Endothelial cell of umbilical vein (primary cell): ENCODE results near the gene CLTCL1.

Experiments used
- EZH2 ChIP-seq: IDR thresholded peaks from 2 replicates; pipeline ENCODE4 v1.6.1; 2012; ENCODE audit warnings: borderline replicate concordance, low read depth, mild to moderate bottlenecking, moderate library complexity, low read length, inconsistent platforms; ENCODE audit not compliant: severe bottlenecking
- JUN ChIP-seq: IDR thresholded peaks from 2 replicates; pipeline ENCODE4 v1.6.1; 2011; ENCODE audit warnings: borderline replicate concordance, low read depth; ENCODE audit not compliant: insufficient read length, insufficient read depth
- POLR2A ChIP-seq: IDR thresholded peaks from 2 replicates; pipeline ENCODE4 v1.6.1; 2012; ENCODE audit warnings: low read depth, mild to moderate bottlenecking, control low read depth, low read length
- POLR2AphosphoS5 ChIP-seq: IDR thresholded peaks from 2 replicates; pipeline ENCODE4 v1.6.1; 2012; ENCODE audit warnings: low read depth, mild to moderate bottlenecking, control low read depth, low read length, moderate library complexity; ENCODE audit not compliant: insufficient read depth
- TF ChIP-seq, protein P1 (sequence below), 2 donors: IDR thresholded peaks; 1 replicate in 1 of 2; 2 replicates in 1 of 2; pipeline ENCODE4 v1.5.1; 2011; ENCODE audit warnings: low read length in 2 of 2, mild to moderate bottlenecking in 2 of 2, moderate library complexity in 2 of 2, control low read depth in 1 of 2, inconsistent platforms in 1 of 2, low read depth in 1 of 2; ENCODE audit not compliant: insufficient read depth in 1 of 2; ENCODE audit errors: extremely low read depth in 1 of 2
- TF ChIP-seq, protein P2 (sequence below): IDR thresholded peaks from 2 replicates; pipeline ENCODE4 v1.6.1; 2011; ENCODE audit not compliant: insufficient read depth, insufficient read length

DNA sequence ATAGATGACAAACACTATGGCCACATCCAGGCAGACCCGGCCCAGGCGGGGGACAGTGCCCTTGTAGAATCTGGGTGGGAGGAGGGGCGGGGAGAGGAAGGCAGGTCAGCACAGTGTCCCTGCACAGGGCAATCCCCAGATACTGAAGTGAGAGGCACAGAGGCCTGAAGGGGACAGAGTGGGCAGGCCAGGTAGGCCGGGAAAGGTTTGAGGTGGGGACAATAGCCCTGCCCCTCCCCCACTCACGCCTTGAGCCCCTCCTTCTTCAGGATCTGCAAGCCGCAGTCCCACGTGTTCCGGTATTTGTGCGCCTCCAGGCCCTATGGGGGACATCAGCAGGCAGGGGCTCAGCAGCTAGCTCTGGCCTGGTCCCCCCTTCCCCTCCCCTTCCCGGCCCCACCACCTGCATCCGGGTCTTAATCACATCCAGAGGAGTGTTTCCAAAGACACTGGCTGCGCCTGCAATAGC, 115.3 kb downstream of the CLTCL1 start:
- TF ChIP-seq, protein P1, sequence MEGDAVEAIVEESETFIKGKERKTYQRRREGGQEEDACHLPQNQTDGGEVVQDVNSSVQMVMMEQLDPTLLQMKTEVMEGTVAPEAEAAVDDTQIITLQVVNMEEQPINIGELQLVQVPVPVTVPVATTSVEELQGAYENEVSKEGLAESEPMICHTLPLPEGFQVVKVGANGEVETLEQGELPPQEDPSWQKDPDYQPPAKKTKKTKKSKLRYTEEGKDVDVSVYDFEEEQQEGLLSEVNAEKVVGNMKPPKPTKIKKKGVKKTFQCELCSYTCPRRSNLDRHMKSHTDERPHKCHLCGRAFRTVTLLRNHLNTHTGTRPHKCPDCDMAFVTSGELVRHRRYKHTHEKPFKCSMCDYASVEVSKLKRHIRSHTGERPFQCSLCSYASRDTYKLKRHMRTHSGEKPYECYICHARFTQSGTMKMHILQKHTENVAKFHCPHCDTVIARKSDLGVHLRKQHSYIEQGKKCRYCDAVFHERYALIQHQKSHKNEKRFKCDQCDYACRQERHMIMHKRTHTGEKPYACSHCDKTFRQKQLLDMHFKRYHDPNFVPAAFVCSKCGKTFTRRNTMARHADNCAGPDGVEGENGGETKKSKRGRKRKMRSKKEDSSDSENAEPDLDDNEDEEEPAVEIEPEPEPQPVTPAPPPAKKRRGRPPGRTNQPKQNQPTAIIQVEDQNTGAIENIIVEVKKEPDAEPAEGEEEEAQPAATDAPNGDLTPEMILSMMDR (IDR thresholded peaks at IDR 0.05; ENCODE audit: extremely low read depth in 1 of 2, insufficient read depth in 1 of 2, low read depth in 1 of 2, low read length in 2 of 2), result no peak
- no peak for TF ChIP-seq POLR2A
- TF ChIP-seq JUN, result no peak
- no peak for TF ChIP-seq EZH2
- no peak for TF ChIP-seq POLR2AphosphoS5
- TF ChIP-seq, protein P2, sequence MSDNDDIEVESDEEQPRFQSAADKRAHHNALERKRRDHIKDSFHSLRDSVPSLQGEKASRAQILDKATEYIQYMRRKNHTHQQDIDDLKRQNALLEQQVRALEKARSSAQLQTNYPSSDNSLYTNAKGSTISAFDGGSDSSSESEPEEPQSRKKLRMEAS, result no peak
